Effector memory CD8-positive, alpha-beta T cell (primary cell): Measurements from ENCODE around the gene CBR1.
"Not testable (repeated sequence)": the region's sequence is repeated elsewhere in the genome, so short reads cannot be mapped to it uniquely, and the experiment has no call there.

ENCODE experiments used
- ATAC-seq: fragments of 150-1000 bp; cut with Tn5 transposase; replicated peaks from 2 replicates; pipeline ENCODE4 v1.10.0; 2021; ENCODE audit warnings: mild to moderate bottlenecking, moderate library complexity
- DNase-seq, 3 experiments: peaks; one replicate each; pipeline ENCODE4 v3.0.0; 2021
- H3K27ac Mint-ChIP-seq, 2 donors: one replicate each; pipeline ENCODE4 v1.8.0; 2022; ENCODE audit warnings: mild to moderate bottlenecking in 2 of 2, mixed read lengths in 2 of 2, moderate library complexity in 2 of 2
- H3K27me3 Mint-ChIP-seq, 2 donors: one replicate each; pipeline ENCODE4 v1.8.0; 2022; ENCODE audit warnings: mixed read lengths in 2 of 2
- H3K36me3 Mint-ChIP-seq: one replicate; pipeline ENCODE4 v1.8.0; 2022; ENCODE audit warnings: mild to moderate bottlenecking, moderate library complexity, mixed read lengths; ENCODE audit not compliant: insufficient read depth
- H3K4me1 Mint-ChIP-seq, 2 donors: one replicate each; pipeline ENCODE4 v1.8.0; 2022; ENCODE audit warnings: low read depth in 2 of 2, mixed read lengths in 2 of 2
- H3K4me3 Mint-ChIP-seq, 2 donors: one replicate each; pipeline ENCODE4 v1.8.0; 2022; ENCODE audit warnings: mild to moderate bottlenecking in 2 of 2, mixed read lengths in 2 of 2, moderate library complexity in 2 of 2
- H3K9me3 Mint-ChIP-seq, 2 donors: one replicate each; pipeline ENCODE4 v1.8.0; 2022; ENCODE audit warnings: mixed read lengths in 2 of 2

The CBR1 gene

DNA sequence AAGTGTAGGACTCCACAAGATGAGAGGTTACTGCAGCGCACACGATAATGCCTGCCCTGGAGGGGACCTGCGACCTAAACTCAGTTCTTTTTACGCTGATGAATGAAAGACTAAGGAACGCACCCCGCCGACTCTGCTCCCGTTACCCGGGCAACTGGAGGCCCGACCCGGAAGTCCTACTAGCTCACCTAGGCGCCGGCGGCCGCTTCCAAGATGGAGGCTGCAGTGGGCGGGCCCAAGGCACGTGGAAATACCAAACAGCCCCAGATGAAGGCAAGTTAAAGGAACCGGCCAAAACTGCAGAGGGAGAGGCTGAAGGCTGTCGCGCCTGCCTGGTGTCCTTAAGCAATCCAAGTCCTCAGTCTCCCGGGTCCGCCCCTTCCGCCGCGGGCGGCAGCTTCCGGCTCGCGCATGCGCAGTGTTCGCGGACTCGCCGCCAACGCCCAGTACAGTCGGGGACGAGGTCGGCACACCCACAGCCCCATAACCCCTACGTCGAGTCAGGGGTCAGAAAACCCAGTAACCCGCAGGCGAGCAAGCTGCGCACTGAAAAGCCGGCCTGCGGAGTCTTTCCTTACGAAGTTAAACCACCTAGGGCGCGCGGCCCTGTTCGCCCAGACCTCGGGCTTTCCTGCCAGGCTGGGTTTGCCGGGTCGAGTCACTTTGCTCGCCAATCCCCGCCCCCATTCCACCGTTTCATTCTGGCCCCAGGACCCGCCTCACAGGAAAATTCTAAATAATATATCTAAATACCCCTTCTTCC is 9.5 kb upstream of the CBR1 start, which contains the start of gene SETD4:
SETD4 (minus strand) TSS at position 368 of the 763 bp plus-strand sequence. CDS start 1,638 bp downstream, outside the sequence.
- peaks cover 33% of the 10 kb centered on the region for H3K36me3 Mint-ChIP-seq
- H3K4me3 Mint-ChIP-seq: peak within 1 kb of the TSS; percentile 91 to 95
- H3K9me3 Mint-ChIP-seq: no peaks in the 10 kb centered on the region
- peak; percentile 89 for ATAC-seq
- DNase-seq: peak; percentile 88 to 91 (median 89)
- H3K4me1 Mint-ChIP-seq: peaks cover 9 to 10% of the 10 kb centered on the region in 2 donors
- H3K27me3 Mint-ChIP-seq: peaks cover 0 to 8% of the 10 kb centered on the region in 2 donors
- H3K27ac Mint-ChIP-seq: peak within 1 kb of the TSS; percentile 97 to 98

DNA sequence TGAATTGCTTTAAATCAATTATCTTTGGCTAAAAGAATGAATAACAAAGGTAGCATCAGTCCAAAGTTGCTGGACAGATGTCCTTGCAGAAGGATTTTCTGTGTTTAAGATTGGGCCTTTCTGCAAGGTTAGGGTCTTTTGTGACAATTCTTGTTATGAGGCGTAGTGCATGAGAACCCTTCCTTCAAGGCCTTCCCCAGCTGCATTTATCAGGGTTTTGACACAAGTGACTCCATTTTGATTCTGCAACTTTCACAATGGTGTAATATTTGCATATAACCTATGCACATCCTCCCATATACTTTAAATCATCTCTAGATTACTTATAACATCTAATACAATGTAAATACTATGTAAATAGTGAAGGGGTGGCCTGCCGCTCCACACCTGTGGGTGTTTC is 8.4 kb upstream of the CBR1 start:
- DNase-seq (no peak), ATAC-seq (no peak)
- Mint-ChIP-seq H3K9me3 (no peaks in the 10 kb centered on the region), H3K27me3 (peaks cover 0 to 8% of the 10 kb centered on the region in 2 donors), H3K27ac (no peak overlapping the region), H3K4me1 (peaks cover 9 to 10% of the 10 kb centered on the region in 2 donors), H3K36me3 (peaks cover 32% of the 10 kb centered on the region), H3K4me3 (no peak overlapping the region)

DNA sequence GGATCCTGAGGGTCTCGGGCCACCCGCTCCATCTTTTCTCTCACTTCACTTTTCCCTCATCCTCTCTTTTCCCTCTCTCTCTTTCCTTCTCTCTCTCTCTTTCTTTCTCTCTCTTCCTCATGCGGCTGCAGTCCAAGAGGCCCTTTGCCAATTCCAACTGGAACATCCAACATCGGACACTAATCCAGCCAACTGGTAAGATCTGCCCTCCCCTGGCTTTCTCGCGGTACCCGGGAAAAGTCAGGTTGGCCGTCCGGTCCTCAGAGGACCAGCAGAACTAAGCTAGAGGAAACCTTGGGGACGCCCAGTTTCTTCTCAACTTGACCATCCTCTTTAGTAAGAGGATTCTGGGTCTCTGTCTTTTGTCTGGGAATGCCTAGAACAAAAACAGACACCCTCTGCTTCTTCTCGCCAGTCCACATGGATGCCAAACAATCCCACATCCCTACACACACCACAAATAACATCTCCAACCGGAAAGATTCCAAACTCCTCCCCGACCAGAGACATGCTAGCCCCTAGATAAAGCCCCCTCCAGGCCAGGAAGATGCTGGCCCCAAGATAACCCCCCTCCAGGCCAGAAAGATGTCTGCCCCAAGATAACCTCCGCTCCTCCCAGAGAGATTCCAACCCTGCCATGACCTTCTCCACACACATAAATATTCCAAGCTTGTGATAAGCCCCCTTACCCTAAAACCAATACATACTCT is 6.3 kb upstream of the CBR1 start:
- ATAC-seq (no peak), DNase-seq (no peak)
- Mint-ChIP-seq H3K27ac (no peak overlapping the region), H3K36me3 (peaks cover 19% of the 10 kb centered on the region), H3K4me1 (peaks cover 0 to 7% of the 10 kb centered on the region in 2 donors), H3K9me3 (no peaks in the 10 kb centered on the region), H3K27me3 (peaks cover 0 to 8% of the 10 kb centered on the region in 2 donors), H3K4me3 (no peak overlapping the region)

- H3K27ac Mint-ChIP-seq: no peak overlapping the region
- peaks cover 2 to 7% of the 10 kb centered on the region in 2 donors for H3K4me1 Mint-ChIP-seq
- peaks cover 19% of the 10 kb centered on the region for H3K36me3 Mint-ChIP-seq
- H3K9me3 Mint-ChIP-seq: peaks cover 0 to 2% of the 10 kb centered on the region in 2 donors
- peaks cover 0 to 8% of the 10 kb centered on the region in 2 donors for H3K27me3 Mint-ChIP-seq
- H3K4me3 Mint-ChIP-seq: no peak overlapping the region
- ATAC-seq: no peak
- no peak for DNase-seq
Measured at GRCh38 chr21:36064085-36064460, 5.8 kb upstream of the CBR1 start.

DNA sequence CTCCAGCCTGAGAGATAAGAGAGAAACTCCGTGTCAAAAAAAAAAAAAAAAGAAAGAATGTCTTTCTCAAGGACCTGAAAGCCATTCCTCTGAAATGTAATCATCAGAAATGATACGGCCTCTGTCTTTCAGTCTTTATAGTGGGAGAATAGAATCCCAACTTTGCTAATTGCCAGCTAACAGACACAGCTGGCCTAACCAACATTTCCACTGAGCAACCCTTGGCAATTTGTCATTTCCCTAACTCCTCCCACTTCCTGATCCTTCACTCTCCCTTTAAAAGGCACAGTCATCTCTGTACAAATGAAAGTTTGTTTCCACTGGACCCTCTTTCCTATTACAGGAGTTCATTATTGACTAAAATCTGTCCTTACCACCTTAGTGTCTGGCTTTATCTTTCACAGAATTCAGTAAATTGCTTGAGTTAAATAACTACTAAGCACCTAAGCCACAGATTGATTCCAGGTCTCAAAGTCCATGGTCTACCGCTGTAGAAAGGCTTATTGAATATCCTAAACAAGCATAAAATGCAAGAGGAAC is 4.3 kb upstream of the CBR1 start:
- no peak for DNase-seq
- Mint-ChIP-seq H3K4me1 (peaks cover 9 to 16% of the 10 kb centered on the region in 2 donors), H3K36me3 (peaks cover 10% of the 10 kb centered on the region), H3K4me3 (no peak overlapping the region), H3K27ac (no peak overlapping the region), H3K9me3 (peaks cover 0 to 3% of the 10 kb centered on the region in 2 donors), H3K27me3 (peaks cover 0 to 8% of the 10 kb centered on the region in 2 donors)
- ATAC-seq: no peak

DNA sequence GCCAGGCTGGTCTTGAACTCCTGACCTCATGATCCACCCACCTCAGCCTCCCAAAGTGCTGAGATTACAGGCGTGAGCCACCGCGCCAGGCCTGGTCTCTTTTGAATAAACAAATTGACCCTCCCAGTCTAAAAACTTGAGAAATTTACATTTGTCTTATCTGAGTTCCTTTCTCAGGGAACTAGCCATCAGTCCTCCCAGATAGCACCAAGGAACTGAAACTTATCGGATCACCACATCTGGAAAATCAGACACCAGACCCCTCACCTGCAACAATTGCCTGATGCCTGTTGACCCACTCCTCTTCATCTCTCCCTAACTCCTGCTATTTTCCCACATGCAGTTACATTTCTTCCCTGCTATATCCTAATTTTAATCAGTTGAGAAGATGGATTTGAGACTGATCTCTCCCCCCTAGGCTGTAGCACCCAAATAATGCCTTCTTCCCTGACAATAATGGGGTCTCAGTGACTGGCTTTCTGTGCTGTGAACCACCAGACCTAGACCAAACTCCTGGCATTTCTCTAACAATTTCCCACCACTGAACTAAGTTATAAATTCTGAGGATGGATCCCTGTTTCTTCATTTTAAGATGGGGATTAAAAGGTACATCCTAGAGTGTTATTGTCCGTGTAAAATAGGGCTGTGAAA is 951 bp upstream of the CBR1 start:
- H3K27ac Mint-ChIP-seq: peak overlapping the region in 1 of 2 donors; percentile 64
- DNase-seq (no peak), ATAC-seq (no peak)
- peaks cover 25 to 34% of the 10 kb centered on the region in 2 donors for H3K4me1 Mint-ChIP-seq
- H3K36me3 Mint-ChIP-seq: peaks cover 2% of the 10 kb centered on the region
- peak overlapping the region in 1 of 2 donors; percentile 87 for H3K4me3 Mint-ChIP-seq
- H3K9me3 Mint-ChIP-seq: peaks cover 0 to 3% of the 10 kb centered on the region in 2 donors
- H3K27me3 Mint-ChIP-seq: peaks cover 0 to 5% of the 10 kb centered on the region in 2 donors

DNA sequence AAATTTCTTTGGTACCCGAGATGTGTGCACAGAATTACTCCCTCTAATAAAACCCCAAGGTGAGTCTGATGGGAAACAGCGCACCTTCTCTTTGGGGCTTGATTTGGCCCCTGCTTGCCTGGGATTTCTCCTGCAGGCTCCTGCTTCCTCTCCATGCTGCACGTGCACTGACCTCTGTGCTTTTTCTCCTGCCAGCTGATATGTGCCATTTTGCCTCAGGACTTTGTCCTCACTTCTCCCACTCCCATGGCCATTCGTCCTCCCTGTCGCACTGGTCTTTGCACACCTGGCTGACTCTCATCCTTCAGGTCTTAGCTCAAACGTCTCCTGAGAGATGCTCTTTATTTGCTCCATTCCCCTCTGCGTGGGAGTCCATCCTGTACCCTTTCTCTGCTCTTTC is 1.2 kb downstream of the CBR1 start:
- H3K27ac Mint-ChIP-seq: peak overlapping the region in 1 of 2 donors; percentile 86
- peak overlapping the region; percentile 87 to 92 for H3K4me3 Mint-ChIP-seq
- ATAC-seq (no peak), DNase-seq (no peak)
- peaks cover 25 to 34% of the 10 kb centered on the region in 2 donors for H3K4me1 Mint-ChIP-seq
- H3K9me3 Mint-ChIP-seq: peaks cover 0 to 3% of the 10 kb centered on the region in 2 donors
- H3K27me3 Mint-ChIP-seq: no peaks in the 10 kb centered on the region
- H3K36me3 Mint-ChIP-seq: no peaks in the 10 kb centered on the region

GRCh38 chr21:36072453-36073162 is 2.8 kb downstream of the CBR1 start:
- H3K27me3 Mint-ChIP-seq: no peaks in the 10 kb centered on the region
- no peak for DNase-seq
- H3K36me3 Mint-ChIP-seq: no peaks in the 10 kb centered on the region
- H3K4me1 Mint-ChIP-seq: peaks cover 25 to 37% of the 10 kb centered on the region in 2 donors
- no peak for ATAC-seq
- H3K27ac Mint-ChIP-seq: no peak overlapping the region
- H3K4me3 Mint-ChIP-seq: peak overlapping the region in 1 of 2 donors; percentile 87
- peaks cover 0 to 3% of the 10 kb centered on the region in 2 donors for H3K9me3 Mint-ChIP-seq

DNA sequence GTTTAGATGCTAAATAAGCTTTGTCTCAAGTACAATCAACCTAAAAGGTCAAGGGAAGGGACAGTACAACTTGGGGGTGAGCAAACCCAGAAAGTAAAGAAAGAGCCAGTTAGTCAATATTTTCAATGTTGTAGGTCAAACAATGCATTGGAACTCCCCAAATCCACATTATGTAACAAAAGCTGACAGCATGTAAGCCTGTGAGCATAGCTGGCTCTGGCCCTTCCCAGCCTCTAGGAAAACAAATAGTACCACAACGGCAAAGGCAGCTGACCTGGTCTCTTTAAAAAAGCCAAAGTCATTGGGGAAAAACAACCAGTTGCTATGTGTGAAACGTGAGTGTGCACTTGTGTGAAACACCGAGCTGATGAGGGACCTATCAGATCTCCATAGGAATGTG is 3.4 kb downstream of the CBR1 start:
- Mint-ChIP-seq H3K9me3 (peaks cover 0 to 3% of the 10 kb centered on the region in 2 donors), H3K27me3 (no peaks in the 10 kb centered on the region), H3K27ac (no peak overlapping the region), H3K36me3 (no peaks in the 10 kb centered on the region), H3K4me3 (no peak overlapping the region), H3K4me1 (peaks cover 25 to 37% of the 10 kb centered on the region in 2 donors)
- no peak for DNase-seq
- no peak for ATAC-seq

- DNase-seq, H3K4me3 Mint-ChIP-seq, ATAC-seq, H3K9me3 Mint-ChIP-seq, H3K27me3 Mint-ChIP-seq, H3K27ac Mint-ChIP-seq, H3K36me3 Mint-ChIP-seq: not testable (repeated sequence)
- H3K4me1 Mint-ChIP-seq: peaks cover 28 to 37% of the 10 kb centered on the region in 2 donors
Measured at GRCh38 chr21:36073911-36074310, 4.1 kb downstream of the CBR1 start.

DNA sequence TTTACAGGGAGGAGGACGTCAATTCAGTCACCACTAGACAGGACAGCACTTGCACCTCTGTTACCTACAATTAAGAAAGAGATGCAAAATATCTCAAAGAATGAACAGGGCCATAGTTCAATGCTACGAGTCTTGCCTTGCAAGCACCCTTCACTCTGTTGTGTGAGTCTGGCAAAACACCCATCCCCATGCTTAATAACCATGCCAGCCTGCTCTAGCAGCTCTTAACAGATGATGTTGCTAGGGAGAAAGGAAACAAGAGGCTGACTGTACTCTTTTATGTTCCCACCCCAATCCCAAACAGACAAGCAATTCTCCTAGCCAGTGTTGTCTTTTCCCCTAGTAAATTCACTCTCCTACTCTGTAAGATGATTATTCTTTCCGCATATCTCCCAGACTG is 5.3 kb downstream of the CBR1 start:
- Mint-ChIP-seq H3K9me3 (no peaks in the 10 kb centered on the region), H3K27me3 (no peaks in the 10 kb centered on the region), H3K36me3 (no peaks in the 10 kb centered on the region), H3K4me3 (no peak overlapping the region), H3K27ac (peak overlapping the region in 1 of 2 donors; percentile 1), H3K4me1 (peaks cover 26% of the 10 kb centered on the region in 2 donors)
- ATAC-seq (no peak), DNase-seq (no peak)

- no peaks in the 10 kb centered on the region for H3K9me3 Mint-ChIP-seq
- peaks cover 18 to 21% of the 10 kb centered on the region in 2 donors for H3K4me1 Mint-ChIP-seq
- no peaks in the 10 kb centered on the region for H3K27me3 Mint-ChIP-seq
- no peak overlapping the region for H3K4me3 Mint-ChIP-seq
- no peaks in the 10 kb centered on the region for H3K36me3 Mint-ChIP-seq
- ATAC-seq (no peak), DNase-seq (no peak)
- H3K27ac Mint-ChIP-seq: no peak overlapping the region
Measured at GRCh38 chr21:36075953-36076352, 6.1 kb downstream of the CBR1 start.
